Heart left ventricle (tissue), 13 donors: ENCODE measurements around the gene SLX1A.

Source experiments
- CTCF ChIP-seq, 12 donors: fragments of 200-600 bp; sonication (generic) in 4 of 12; IDR thresholded peaks; one replicate each; pipeline versions ENCODE4 v1.5.0 to v1.8.0; 2018 to 2022; ENCODE audit warnings: antibody characterized with exemption in 12 of 12, mild to moderate bottlenecking in 5 of 12
- POLR2A ChIP-seq, 2 donors: fragments of 450-650 bp; IDR thresholded peaks; one replicate each; pipeline ENCODE4 v1.6.1; 2017; ENCODE audit warnings: antibody characterized with exemption in 2 of 2, mild to moderate bottlenecking in 2 of 2, moderate library complexity in 2 of 2
- donor health status: ischemic (EF 13 %, LVEDD 7.1; RV severe dilation, severe dysfunction).
- donor health status: DM: no; HTN: yes; CAD: no.
- donor health status: DM: no; HTN: no; CAD: no.
- donor health status: ischemic (EF 25% LVEDD 6.9; RV normal size, moderate dysfunction).
- donor health status: ischemic (EF 25% LVEDD 5.7; RV mildly dilated, moderate dysfunction).
- donor health status: ischemic (EF 35%, LVEDD 5.7; RV mildly dilated, moderate dysfunction).
- donor health status: nonischemic (EF 11% LVEDD 7.7; RV severe dilation, severe dysfunction).
- donor health status: DM: yes; HTN: yes; CAD: no.
- donor health status: PGD.
- donor health status: ischemic (EF 29% LVEDD 5.4; RV normal size, mild dysfunction).
- donor health status: nonischemic (EF 23%, LVEDD 6.1; RV moderate dilation, normal function).

DNA sequence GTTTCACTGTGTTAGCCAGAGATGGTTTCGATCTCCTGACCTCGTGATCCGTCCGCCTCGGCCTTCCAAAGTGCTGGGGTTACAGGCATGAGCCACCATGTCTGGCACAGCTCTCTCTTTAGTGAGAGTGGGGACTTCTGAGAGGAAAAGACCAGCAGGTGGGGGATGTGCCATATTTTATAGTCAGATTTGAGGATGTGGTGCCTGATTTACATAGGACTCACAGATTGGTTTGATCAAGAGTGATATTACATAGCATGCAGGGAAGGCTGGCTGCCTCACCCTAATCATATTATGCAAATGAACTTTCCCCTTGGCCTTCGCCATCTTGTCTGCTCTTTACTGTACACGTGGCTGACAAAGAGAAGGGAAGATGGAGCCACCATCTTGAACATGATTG lies 42.6 kb upstream of the SLX1A start:
- TF ChIP-seq POLR2A (IDR thresholded peaks at IDR 0.05) = no peak
- TF ChIP-seq CTCF (IDR thresholded peaks at IDR 0.05) = no peak
